ENCODE data around the gene PHOX2A.

DNA sequence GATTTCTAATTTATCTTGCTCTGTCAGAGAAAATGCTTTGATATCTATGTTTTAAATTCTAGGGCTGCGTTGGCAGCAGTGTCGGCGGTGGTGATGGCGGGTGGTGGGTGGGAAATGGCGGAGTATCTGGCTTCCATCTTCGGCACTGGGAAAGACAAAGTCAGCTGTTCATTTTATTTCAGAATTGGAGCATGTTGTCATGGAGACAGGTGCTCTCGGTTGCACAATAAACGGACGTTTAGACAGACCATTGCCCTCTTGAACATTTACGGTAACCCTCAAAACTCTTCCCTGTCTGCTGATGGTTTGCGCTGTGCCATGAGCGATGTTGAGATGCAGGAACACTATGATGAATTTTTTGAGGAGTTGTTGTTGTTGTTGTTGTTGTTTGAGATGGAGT is 36.1 kb upstream of the PHOX2A start:
- TF ChIP-seq, protein P1, sequence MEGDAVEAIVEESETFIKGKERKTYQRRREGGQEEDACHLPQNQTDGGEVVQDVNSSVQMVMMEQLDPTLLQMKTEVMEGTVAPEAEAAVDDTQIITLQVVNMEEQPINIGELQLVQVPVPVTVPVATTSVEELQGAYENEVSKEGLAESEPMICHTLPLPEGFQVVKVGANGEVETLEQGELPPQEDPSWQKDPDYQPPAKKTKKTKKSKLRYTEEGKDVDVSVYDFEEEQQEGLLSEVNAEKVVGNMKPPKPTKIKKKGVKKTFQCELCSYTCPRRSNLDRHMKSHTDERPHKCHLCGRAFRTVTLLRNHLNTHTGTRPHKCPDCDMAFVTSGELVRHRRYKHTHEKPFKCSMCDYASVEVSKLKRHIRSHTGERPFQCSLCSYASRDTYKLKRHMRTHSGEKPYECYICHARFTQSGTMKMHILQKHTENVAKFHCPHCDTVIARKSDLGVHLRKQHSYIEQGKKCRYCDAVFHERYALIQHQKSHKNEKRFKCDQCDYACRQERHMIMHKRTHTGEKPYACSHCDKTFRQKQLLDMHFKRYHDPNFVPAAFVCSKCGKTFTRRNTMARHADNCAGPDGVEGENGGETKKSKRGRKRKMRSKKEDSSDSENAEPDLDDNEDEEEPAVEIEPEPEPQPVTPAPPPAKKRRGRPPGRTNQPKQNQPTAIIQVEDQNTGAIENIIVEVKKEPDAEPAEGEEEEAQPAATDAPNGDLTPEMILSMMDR (IDR thresholded peaks at IDR 0.05): no peak
- TF ChIP-seq POLR2A (IDR thresholded peaks at IDR 0.05): no peak

All from lower leg skin (tissue), 3 donors.